Calu3 (cell line): ENCODE data around the gene A1BG. TPM values are rescaled to one million over a fixed set of nuclear protein-coding genes. Genes with fewer than 3 reads are reported as not detected.
A peak's percentile ranks its signal among the peaks of the same experiment; 100 is the strongest.
"Not testable (repeated sequence)": the region's sequence is repeated elsewhere in the genome, so short reads cannot be mapped to it uniquely, and the experiment has no call there.

Source experiments
- BruUV-seq: library from RNA; stranded (reverse); fragments of 400-500 nt; replicated peaks from 2 replicates; lab custom pipeline; 2021; lab: Mats Ljungman, UMichigan
- CTCF ChIA-PET: fragments of 300-600 bp; sonication (Branson Sonifier 250); formaldehyde crosslinking; loops from one replicate; lab custom pipeline; 2022; ENCODE audit warnings: antibody characterized with exemption; lab: Charles Lee
- DNase-seq: peaks from one replicate; pipeline ENCODE4 v3.0.0; 2022
- H3K27ac Mint-ChIP-seq: one replicate; pipeline ENCODE4 v1.8.0; 2022; ENCODE audit warnings: mixed read lengths; ENCODE audit not compliant: unreplicated experiment
- H3K27me3 Mint-ChIP-seq: one replicate; pipeline ENCODE4 v1.8.0; 2022; ENCODE audit warnings: mixed read lengths; ENCODE audit not compliant: unreplicated experiment
- H3K36me3 Mint-ChIP-seq: one replicate; pipeline ENCODE4 v1.8.0; 2022; ENCODE audit warnings: mild to moderate bottlenecking, moderate library complexity, mixed read lengths; ENCODE audit not compliant: insufficient read depth, unreplicated experiment
- H3K4me1 Mint-ChIP-seq: one replicate; pipeline ENCODE4 v1.8.0; 2022; ENCODE audit warnings: mild to moderate bottlenecking, low read depth, mixed read lengths; ENCODE audit not compliant: unreplicated experiment
- H3K4me3 Mint-ChIP-seq: one replicate; pipeline ENCODE4 v1.8.0; 2022; ENCODE audit warnings: mild to moderate bottlenecking, low read depth, moderate library complexity, mixed read lengths; ENCODE audit not compliant: unreplicated experiment
- H3K9me3 Mint-ChIP-seq: one replicate; pipeline ENCODE4 v1.8.0; 2022; ENCODE audit warnings: low read depth, mixed read lengths; ENCODE audit not compliant: unreplicated experiment
- CTCF ChIP-seq: fragments of 200-600 bp; IDR thresholded peaks from one replicate; pipeline ENCODE4 v1.8.0; 2022; ENCODE audit warnings: antibody characterized with exemption; ENCODE audit not compliant: unreplicated experiment
- intact Hi-C: fragments of 100-400 bp; cut with micrococcal nuclease; formaldehyde crosslinking; loops from one replicate; pipeline ENCODE4 v1.10.0; 2022; ENCODE audit not compliant: unreplicated experiment
- total RNA-seq: library from RNA; stranded (reverse); gene quantifications from 2 replicates; pipeline ENCODE4 v1.2.3, GENCODE V29; 2022

Gene A1BG
- total RNA-seq, 1 experiment from 2014 or later, result not detected

- CTCF ChIA-PET, result no interaction called here
- peaks cover 83% of the 10 kb centered on the region for H3K36me3 Mint-ChIP-seq
- intact Hi-C loops, result no loop called here
- no TSS peak for BruUV-seq
- no peak for TF ChIP-seq CTCF
- H3K4me3 Mint-ChIP-seq, result no peak overlapping the region
- H3K27me3 Mint-ChIP-seq, result no peaks in the 10 kb centered on the region
- H3K4me1 Mint-ChIP-seq, result peaks cover 4% of the 10 kb centered on the region
- peaks cover 4% of the 10 kb centered on the region for H3K9me3 Mint-ChIP-seq
- H3K27ac Mint-ChIP-seq, result no peak overlapping the region
- no peak for DNase-seq
Measured at GRCh38 chr19:58311345-58311865, 41.9 kb downstream of the A1BG start.

- H3K27me3 Mint-ChIP-seq, H3K27ac Mint-ChIP-seq, intact Hi-C loops, BruUV-seq, H3K9me3 Mint-ChIP-seq, DNase-seq, H3K4me3 Mint-ChIP-seq, CTCF ChIA-PET: not testable (repeated sequence)
- H3K36me3 Mint-ChIP-seq, result peaks cover 83% of the 10 kb centered on the region
- peaks cover 11% of the 10 kb centered on the region for H3K4me1 Mint-ChIP-seq
Measured at GRCh38 chr19:58310685-58311084, 42.6 kb downstream of the A1BG start.

- CTCF ChIA-PET, result no interaction called here
- H3K27me3 Mint-ChIP-seq, result no peaks in the 10 kb centered on the region
- H3K4me3 Mint-ChIP-seq, result no peak overlapping the region
Measured at GRCh38 chr19:58307736-58308135, 45.6 kb downstream of the A1BG start.

GRCh38 chr19:58305932-58306323, 47.4 kb downstream of the A1BG start:
- intact Hi-C loops, result loop anchor here (1.0 kb wide), 1 partner anchor 28 kb away; the partner anchor contains the start of gene ZNF8
- BruUV-seq, result no TSS peak
- peak; percentile 30 for DNase-seq
- Mint-ChIP-seq H3K9me3 (peaks cover 3% of the 10 kb centered on the region), H3K4me3 (peak overlapping the region; percentile 99), H3K36me3 (peaks cover 66% of the 10 kb centered on the region), H3K4me1 (peaks cover 21% of the 10 kb centered on the region), H3K27me3 (no peaks in the 10 kb centered on the region), H3K27ac (peak overlapping the region; percentile 96)
- TF ChIP-seq CTCF, result no peak
- CTCF ChIA-PET, result interaction anchor here (0.6 to 1.1 kb wide), 2 partner anchors 56 to 61 kb away, joined by 3 to 7 read pairs; partner anchors contain the start of gene ZNF497

More at GRCh38 chr19:58307736-58308135, 45.6 kb downstream of the A1BG start:
- intact Hi-C loops, result no loop called here
- Mint-ChIP-seq H3K4me1 (peaks cover 21% of the 10 kb centered on the region), H3K9me3 (peaks cover 4% of the 10 kb centered on the region), H3K27ac (no peak overlapping the region), H3K36me3 (peaks cover 70% of the 10 kb centered on the region)
- no peak for TF ChIP-seq CTCF
- no TSS peak for BruUV-seq
- DNase-seq, result no peak
